ENCODE data around the gene PDE8A.
A peak's percentile ranks its signal among the peaks of the same experiment; 100 is the strongest.

The PDE8A gene

GRCh38 chr15:84981711-84982300, at the start of gene PDE8A:
Gene PDE8A, plus strand, starts transcription at chr15:84981856. Its CDS starts 307 bp downstream, at chr15:84982163.
- no peak for DNase-seq

- peak; percentile 1 for DNase-seq
These were observed 46.5 kb upstream of the PDE8A start for GRCh38 chr15:84934942-84935729.

GRCh38 chr15:84937144-84937543, 44.5 kb upstream of the PDE8A start:
- no peak for DNase-seq

GRCh38 chr15:84938726-84939125, 42.9 kb upstream of the PDE8A start:
- no peak for DNase-seq

GRCh38 chr15:84940399-84940798, 41.3 kb upstream of the PDE8A start:
- no peak for DNase-seq

- no peak for DNase-seq
These were observed 39.2 kb upstream of the PDE8A start for GRCh38 chr15:84942456-84942855.

GRCh38 chr15:84944311-84944710, 37.3 kb upstream of the PDE8A start:
- DNase-seq = no peak

- no peak for DNase-seq
These were observed 36.8 kb upstream of the PDE8A start for GRCh38 chr15:84944861-84945260.

- no peak for DNase-seq
These were observed 34.7 kb upstream of the PDE8A start for GRCh38 chr15:84946772-84947489.

- no peak for DNase-seq
These were observed 33.5 kb upstream of the PDE8A start for GRCh38 chr15:84947947-84948830.

GRCh38 chr15:84949043-84949442, 32.6 kb upstream of the PDE8A start:
- no peak for DNase-seq

- DNase-seq = peak; percentile 1
These were observed 31.6 kb upstream of the PDE8A start for GRCh38 chr15:84949845-84950569.

GRCh38 chr15:84950570-84951111, 31.0 kb upstream of the PDE8A start:
- no peak for DNase-seq

- no peak for DNase-seq
These were observed 29.9 kb upstream of the PDE8A start for GRCh38 chr15:84951736-84952135.

GRCh38 chr15:84953136-84953535, 28.5 kb upstream of the PDE8A start:
- DNase-seq = no peak

GRCh38 chr15:84953726-84954125, 27.9 kb upstream of the PDE8A start:
- no peak for DNase-seq

- peak; percentile 3 for DNase-seq
These were observed 26.4 kb upstream of the PDE8A start for GRCh38 chr15:84955089-84955848.

GRCh38 chr15:84956199-84956598, 25.5 kb upstream of the PDE8A start:
- no peak for DNase-seq

- no peak for DNase-seq
These were observed 21.1 kb upstream of the PDE8A start for GRCh38 chr15:84960391-84961113.

GRCh38 chr15:84961114-84961452, 20.6 kb upstream of the PDE8A start:
- DNase-seq = no peak

GRCh38 chr15:84961707-84962106, 19.9 kb upstream of the PDE8A start:
- DNase-seq = no peak

All from DMS79 treated with DMSO at 0.1 percent for 48 hours (cell line).